ENCODE data around the gene FAM107B. TPM values are rescaled to one million over a fixed set of nuclear protein-coding genes. Genes with fewer than 3 reads are reported as not detected.

The FAM107B gene
- total RNA-seq, 1 experiment from 2014 or later = 24.5 TPM

- no peak overlapping the region for H4K91ac ChIP-seq (ENCODE audit: insufficient read length, low read depth, low read length)
- Mint-ChIP-seq H3K27me3 (ENCODE audit: low read depth) (no peaks in the 10 kb centered on the region; the same call in none of the 2 replicates), H3K9me3 (peaks cover 4 to 8% of the 10 kb centered on the region in 2 experiments; a peak in 4 of 5 replicates), H3K27ac (no peak overlapping the region), H3K4me3 (no peak overlapping the region), H3K36me3 (ENCODE audit: insufficient read depth in 1 of 3, low read depth in 3 of 3) (peaks cover 0 to 1% (median 0%) of the 10 kb centered on the region in 3 experiments; a peak in 3 of 7 replicates), H3K4me1 (peaks cover 0 to 3% of the 10 kb centered on the region in 2 experiments; a peak in 2 of 4 replicates)
- H2AK5ac ChIP-seq (ENCODE audit: insufficient read length, low read length) = no peak overlapping the region
- H3K23ac ChIP-seq (ENCODE audit: insufficient read length, low read depth, low read length) = no peak overlapping the region
- H3K27me3 ChIP-seq (ENCODE audit: insufficient read depth, low read length) = no peaks in the 10 kb centered on the region
- H2BK15ac ChIP-seq (ENCODE audit: low read depth, low read length) = no peak overlapping the region
- H3K27ac ChIP-seq (ENCODE audit: insufficient read length, low read depth, low read length) = no peak overlapping the region
- no peak overlapping the region for H2BK12ac ChIP-seq (ENCODE audit: insufficient read length, low read depth, low read length)
- no peaks in the 10 kb centered on the region for H4K20me1 ChIP-seq (ENCODE audit: control insufficient read depth, insufficient read depth, insufficient read length)
- H3K4me2 ChIP-seq (ENCODE audit: insufficient read depth, insufficient read length, low read length) = no peak overlapping the region
- no peak overlapping the region for H3K18ac ChIP-seq (ENCODE audit: insufficient read length, low read depth, low read length)
- no peak overlapping the region for H3T11ph ChIP-seq (ENCODE audit: low read length)
- no peaks in the 10 kb centered on the region for H3K79me2 ChIP-seq (ENCODE audit: insufficient read depth, low read length)
- no CpG with 5 or more reads among the region's 4 CpGs for WGBS (ENCODE audit: extremely low coverage, insufficient read length, low lambda C conversion rate)
- no peak overlapping the region for H3K9ac ChIP-seq (ENCODE audit: extremely low read depth, insufficient read length, low read length)
- no peak overlapping the region for H4K8ac ChIP-seq (replicated peaks; ENCODE audit: insufficient read length, low read depth, low read length)
- DNase-seq = no peak
- no peak for TF ChIP-seq CTCF (conservative IDR thresholded peaks at IDR 0.05)
- no peak overlapping the region for H2AFZ ChIP-seq (ENCODE audit: low read length)
- no peak overlapping the region for H2BK120ac ChIP-seq (ENCODE audit: low read depth, low read length, poor library complexity, severe bottlenecking)
- H3K56ac ChIP-seq (ENCODE audit: insufficient read length, low read depth, low read length) = no peak overlapping the region
- no peak overlapping the region for H2BK20ac ChIP-seq (ENCODE audit: low read depth, low read length, poor library complexity, severe bottlenecking)
- H3K4ac ChIP-seq (ENCODE audit: low read depth, low read length) = no peak overlapping the region
- no peaks in the 10 kb centered on the region for H3K23me2 ChIP-seq (ENCODE audit: insufficient read length, low read depth, low read length, poor library complexity, severe bottlenecking)
- H3K79me1 ChIP-seq (ENCODE audit: insufficient read depth, low read depth, low read length, poor library complexity, severe bottlenecking) = no peaks in the 10 kb centered on the region
- no peak overlapping the region for H3K14ac ChIP-seq (ENCODE audit: insufficient read depth, low read length)
- no peak overlapping the region for H4K5ac ChIP-seq (ENCODE audit: insufficient read length, low read depth, low read length)
- no peaks in the 10 kb centered on the region for H3K9me3 ChIP-seq (ENCODE audit: control insufficient read depth, low read depth, low read length)
- H3K4me1 ChIP-seq (ENCODE audit: insufficient read depth, low read length) = no peaks in the 10 kb centered on the region
- no peak overlapping the region for H2BK5ac ChIP-seq (ENCODE audit: insufficient read length, low read length)
Observed at GRCh38 chr10:14667781-14668180, 106.9 kb downstream of the FAM107B start.

All from H9 (cell line).